GM18867 (cell line): ENCODE results near the gene DMGDH.
"Not testable (repeated sequence)": the region's sequence is repeated elsewhere in the genome, so short reads cannot be mapped to it uniquely, and the experiment has no call there.

ENCODE experiments used
- ATAC-seq: cut with Tn5 transposase; IDR thresholded peaks from one replicate; pipeline ENCODE4 v1.9.1; 2021; ENCODE audit warnings: mild to moderate bottlenecking, moderate library complexity; ENCODE audit not compliant: unreplicated experiment

Gene DMGDH

DNA sequence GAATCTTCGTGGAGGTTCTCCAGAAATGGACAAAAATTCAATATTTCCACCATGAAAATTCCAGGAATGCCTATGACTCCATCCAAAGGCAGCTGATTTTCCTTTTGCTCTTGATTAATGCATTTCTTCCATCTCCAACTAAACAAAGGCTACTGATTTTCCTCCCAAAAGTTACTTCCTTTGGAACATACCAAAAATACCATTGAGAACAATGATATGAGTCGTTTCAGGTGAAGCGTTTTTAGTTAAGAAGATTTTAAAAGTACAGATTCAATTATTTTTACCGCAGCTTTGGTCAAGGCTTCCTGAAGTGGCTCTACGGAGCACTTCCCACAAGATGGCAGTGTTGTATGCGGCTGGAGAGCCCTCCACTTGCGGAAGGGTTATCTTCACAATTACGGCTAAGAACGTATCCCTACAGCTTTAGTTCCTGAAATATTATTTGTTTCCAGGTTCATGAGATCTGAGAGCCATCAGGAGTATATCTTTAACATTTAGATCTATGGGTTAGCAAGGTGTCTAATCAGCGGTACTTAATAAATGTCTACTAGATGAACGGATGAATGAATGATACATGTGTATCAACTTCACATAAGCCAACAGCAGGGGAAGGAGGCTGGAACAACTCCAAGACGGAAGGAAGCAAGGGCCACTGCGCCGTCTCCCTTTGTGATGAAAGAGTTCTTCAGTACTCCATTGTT, 48.5 kb downstream of the DMGDH start:
- peak; percentile 53 for ATAC-seq

DNA sequence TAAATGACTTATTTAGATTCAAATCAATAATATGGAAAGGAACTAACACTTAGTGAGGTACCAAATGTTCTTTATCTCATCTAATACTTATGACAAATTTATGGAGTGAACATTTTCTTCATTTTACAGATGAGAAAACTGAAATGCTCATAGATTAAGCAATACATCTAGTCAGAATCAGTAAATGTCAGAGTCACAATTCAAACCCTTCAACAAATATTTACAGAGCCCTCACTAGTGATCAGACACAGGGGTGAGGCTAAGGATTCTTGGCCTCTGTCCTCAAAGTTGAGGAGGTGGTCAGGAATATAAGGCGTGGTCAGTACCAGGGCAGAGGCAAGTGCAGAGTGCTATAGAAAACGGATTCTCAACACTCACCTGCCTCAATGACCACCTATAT, 54.8 kb downstream of the DMGDH start:
- ATAC-seq = no peak

DNA sequence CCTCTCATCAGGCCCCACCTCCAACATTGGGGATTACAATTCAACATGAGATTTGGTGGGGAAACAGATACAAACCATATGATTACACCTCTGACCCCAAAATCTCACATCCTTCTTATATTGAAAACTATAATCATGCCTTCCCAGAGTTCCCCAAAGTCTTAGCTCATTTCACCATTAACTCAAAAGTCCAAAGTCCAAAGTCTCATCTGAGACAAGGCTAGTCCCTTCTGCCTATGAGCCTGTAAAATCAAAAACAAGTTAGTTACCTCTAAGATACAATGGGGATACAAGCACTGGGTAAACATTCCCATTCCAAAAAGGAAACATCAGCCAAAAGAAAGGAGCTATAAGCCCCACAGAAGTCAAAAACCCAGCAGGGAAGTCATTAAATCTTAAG, 57.6 kb downstream of the DMGDH start:
- no peak for ATAC-seq

DNA sequence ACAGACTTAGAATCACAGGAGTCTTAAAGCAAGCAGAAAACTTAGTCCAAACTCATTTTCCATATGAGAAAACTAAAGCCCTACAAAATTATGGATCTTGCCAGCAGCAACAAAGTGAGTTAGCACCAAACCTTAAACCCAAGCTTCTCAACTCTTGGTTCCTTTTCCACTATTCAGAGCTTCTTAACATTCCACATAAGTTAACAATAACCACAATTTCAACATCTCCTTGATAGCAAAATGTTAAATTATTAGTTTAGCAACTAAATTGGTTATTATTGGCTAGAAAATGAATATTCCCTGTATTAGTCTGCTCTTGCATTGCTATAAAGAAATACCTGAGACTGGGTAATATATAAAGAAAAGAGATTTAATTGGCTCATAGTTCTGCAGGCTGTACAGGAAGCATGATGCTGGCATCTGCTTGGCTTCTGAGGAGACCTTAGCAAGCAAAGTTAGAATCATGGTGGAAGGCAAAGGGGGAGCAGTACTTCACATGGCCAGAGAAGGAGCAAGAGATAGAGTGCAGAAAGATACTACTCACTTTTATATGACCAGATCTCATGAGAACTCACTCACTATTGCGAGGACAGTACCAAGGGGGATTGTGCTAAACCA, 58.1 kb downstream of the DMGDH start:
- no peak for ATAC-seq

DNA sequence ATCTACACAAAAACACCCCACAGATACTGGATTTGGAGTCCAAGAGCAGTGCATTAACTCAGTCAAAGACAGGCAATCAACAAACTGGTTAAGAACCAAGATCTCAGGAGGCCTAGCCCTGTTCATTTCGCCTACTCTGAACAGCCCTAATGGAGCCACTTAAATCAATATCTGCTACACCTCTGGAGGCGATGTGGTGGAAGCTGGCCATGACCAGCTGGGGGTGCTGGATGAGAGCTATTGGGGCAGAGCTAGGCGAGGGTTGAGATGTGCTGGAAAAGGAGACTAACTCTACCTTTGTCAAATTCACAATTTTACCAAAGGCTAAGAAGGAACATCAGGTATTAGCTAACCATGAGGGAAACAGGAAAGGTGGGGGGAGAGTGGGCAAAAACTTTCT, 61.1 kb downstream of the DMGDH start:
- ATAC-seq = no peak

DNA sequence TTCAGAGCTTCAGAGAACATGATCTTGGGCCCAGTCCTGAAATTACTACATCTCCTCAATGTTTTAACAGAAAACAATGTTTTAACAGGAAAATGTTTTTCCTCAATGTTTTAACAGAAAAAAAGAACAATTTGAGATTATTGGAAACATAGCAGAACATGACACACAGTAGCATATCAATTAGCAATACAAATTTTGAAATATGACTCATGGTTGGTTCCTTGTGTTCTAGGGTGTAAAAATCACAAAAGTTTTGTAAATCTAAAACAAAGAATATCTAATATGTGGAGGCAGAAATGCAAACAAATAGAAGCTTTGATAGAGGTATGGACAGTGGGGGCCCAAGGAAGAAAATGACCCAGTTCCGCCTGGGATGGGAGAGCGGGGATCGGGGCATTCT, 61.6 kb downstream of the DMGDH start:
- no peak for ATAC-seq

DNA sequence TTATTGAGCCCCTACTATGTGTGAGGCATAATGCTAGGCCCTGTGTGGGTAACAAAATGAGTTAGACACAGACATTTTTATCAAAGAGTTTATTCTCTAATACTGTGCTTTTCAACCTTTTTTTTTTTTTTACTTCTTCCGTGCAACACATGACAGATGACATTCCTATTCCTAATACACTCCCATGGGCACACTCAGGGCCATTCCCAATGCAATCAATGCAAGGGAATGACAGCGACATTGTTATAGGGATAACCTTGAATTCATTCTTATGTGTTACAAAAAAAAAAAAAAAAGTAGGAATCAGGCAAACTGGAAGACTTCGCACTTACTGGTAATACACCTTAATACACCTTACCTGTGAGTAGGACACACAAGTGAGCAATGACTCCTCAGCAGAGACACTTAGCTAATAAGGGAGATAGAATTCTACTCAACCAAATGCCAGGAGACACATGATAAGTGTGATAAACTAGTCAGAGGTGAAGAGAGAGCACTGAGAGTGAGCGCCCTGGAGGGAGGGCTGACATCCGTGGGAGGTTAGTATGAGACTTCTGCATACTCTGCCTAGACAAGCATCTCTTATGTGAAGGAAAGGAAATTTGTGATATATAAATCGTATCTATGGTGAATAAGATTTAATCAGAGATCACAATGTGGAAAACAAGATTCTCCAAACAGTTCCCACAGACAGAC, 63.4 kb downstream of the DMGDH start:
- ATAC-seq = no peak

DNA sequence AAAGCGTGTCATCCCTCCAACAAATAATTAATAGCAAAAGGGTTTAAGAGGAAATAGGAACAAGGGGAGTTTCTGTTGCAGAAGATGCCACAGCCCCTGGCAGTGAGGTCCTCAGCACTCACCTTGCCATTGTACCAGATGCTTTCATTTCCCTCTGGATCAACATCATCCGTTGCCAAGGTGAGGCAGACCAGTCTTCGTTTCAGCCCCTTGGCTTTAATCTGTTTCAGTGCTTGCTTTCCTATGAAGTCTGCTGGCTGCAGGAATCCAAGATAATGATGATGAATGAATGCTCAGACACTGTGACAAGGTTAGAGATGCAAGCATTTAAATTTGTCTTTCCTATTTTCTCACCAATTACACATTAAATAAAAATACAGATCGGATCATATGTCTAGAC, 64.3 kb downstream of the DMGDH start:
- ATAC-seq = no peak

DNA sequence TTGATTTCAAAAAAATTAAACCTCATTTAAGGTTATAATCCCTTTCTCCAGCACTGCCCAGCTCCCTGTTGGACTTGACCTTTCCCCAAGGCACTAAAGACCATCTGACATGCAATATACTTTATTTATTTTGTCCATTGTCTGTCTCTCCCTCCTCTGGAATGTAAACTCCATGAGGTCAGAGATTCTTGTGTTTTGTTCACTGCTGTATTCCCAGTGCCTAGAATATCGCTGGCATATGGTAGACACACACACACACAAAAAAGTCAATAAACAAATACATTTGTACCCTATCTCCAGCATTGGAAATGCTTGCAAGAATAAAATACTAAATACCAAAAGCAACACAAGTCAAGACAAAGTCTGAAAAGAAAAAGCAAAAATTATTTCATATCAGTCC, 67.1 kb downstream of the DMGDH start:
- ATAC-seq = no peak

DNA sequence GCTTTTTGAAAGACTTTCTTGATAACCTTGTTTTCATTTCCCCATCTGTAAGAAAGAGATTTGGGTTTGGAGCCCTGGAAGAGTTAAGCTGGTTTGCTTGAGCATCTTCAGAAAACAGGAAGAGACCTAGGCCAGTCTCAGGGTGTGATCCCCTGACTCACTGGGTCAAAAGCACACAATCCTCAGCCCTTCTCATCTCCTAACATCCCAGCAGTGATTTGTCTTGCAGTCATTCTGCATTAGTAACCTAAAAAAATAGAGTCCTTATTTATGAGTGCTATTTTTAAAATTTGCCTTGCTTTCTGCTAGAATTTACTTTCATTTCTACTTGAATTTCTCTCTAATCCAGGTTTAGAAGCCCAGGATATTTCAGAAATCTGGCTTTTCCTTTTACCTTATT, 68.0 kb downstream of the DMGDH start:
- no peak for ATAC-seq

DNA sequence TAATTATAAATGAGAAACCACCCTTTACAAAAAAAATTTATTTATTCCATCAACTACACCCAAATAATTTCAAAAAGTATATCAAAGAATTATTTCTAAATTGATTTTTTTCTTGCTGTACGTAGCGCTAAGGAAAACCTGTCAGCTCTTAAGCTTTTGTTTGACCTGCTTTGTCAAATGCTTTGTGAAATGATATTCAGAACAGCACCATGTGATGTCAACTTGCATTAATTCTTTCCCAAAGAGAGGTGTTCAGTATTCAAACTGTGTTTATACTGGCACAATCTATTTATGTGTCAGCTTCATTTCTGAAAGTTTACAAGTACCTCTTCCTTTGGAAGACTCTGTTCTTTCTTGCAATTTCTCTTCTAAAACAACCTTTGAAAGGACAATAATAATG, 72.4 kb downstream of the DMGDH start:
- ATAC-seq = no peak

DNA sequence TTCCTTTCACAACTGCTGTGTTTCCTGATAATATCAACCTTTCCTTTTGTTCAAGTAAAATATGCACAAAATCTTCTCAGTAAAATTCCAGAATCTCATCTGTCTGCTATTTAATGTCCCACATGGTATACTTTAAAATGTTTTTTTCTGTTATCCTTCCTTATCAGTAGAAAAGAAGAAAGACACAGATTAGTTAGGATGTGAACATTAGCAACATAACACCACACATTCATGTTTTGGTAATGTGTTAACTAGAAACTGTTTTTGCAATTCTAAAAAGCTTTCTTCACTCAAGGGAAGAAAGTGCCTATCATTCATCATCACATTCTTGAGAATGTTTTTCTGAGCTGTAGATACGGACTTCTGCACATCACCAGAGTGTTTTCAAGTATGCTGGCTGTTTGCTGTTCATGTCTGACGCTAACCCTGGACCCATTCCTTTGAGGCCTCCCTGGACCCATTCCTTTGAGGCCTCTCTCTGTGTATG, 73.9 kb downstream of the DMGDH start:
- ATAC-seq = no peak

DNA sequence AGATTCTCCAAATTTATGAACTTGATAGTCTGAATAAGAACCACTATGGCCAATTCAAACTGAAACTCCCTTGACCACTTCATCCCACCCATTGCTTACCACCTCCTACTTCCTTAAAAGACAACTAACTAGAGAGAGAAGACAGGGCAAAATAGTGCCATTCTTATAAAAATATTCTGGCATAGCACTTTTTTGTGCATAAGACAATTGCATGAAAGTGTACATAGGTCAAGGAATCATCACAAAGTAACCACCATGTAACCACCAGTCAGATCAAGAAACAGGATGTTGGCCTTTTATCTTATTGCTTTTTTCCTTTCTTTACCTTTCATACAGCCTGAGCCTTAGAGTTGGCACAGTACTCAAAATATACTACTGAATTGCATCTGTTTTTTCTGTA, 76.3 kb downstream of the DMGDH start:
- ATAC-seq = no peak

DNA sequence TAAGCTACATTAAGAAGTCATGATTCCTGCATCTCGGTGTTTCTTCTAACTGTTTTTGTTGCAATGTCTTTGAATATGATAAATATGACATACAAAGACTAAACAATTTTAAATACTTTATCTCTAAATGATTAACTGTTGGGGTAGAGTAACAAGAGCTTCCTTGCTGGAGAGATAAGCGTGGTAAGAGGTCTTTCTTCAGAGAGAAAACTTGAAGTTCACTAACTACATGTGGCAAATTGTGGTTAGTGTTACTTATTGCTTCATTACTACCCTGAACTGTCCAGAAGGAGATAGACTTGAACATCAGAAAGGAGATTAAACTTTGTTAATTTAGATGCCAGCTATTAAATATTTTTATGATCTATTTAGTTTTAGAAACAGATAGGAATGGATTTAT, 77.3 kb downstream of the DMGDH start:
- ATAC-seq = no peak

DNA sequence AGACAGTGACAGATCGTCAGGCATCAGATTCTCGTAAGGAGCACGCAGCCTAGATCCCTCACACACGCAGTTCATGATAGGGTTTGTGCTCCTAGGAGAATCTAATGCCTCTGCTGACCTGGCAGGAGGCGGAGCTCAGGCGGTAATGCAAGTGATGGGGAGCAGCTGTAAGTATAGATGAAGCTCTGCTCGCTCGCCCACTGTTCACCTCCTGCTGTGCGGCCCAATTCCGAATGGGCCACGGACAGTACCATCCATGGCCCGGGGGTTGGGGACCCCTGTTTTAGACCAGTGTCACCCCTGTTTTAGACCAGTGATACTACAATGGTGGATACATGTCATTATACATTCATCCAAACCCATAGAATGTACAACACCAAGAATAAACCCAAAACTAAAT, 80.4 kb downstream of the DMGDH start:
- no peak for ATAC-seq

DNA sequence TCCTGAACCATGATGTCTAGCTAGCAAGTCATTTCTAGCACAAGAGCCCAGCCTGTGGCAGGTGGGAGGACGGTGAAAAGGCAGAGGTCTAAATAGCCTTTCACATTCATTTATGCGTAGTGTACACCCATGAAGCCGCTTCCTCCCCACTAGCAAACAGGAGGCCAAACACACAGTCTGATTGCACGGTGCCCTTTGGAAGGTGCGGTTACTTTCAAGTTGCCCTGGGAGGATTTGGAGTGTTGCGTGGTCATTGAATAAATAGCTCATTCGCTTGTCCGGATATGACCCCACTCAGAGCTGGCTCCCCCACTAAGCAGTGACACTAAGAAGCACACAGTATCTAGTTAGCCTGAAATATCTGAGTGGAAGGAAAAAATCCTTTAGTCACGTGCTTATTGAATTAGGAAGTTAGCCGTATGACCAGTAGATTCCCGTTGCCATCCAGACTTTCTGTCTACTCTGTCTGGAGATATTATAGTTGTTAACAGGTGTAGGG, 83.7 kb downstream of the DMGDH start:
- ATAC-seq = peak; percentile 42

DNA sequence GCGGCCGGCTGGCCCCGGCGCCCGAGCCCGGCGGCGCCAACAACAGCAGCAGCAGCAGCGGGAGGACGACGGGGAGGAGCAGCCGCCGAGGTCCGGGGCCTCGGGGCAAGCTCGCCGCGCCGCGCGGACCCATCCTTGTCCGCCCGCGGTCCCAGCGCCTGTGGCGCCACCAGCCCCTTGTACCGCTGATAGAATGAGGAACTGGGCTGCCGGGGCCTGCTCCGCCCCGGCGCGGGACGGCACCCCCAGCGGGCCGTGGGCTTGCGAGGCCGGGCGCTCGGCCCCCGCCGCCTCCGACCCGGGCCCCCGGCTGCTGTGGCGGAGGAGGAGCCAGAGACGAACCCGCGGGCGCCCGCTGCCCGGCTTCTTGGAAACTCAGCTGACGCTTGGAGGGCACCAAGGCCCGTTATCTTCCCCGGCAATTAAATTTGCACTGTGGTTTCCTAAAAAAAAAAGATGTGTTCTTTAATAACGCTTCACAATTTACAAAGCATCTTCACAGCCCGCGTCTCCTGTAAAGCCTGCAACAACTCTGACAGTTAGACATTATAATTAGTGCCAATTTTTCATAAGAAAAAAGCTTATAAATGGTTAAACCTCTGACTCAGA, 84.3 kb downstream of the DMGDH start, which contains the start of gene ARSB:
ARSB (minus strand) TSS at position 195 of the 609 bp plus-strand sequence; CDS start at position 133, 62 bp downstream.
- peak; percentile 49 for ATAC-seq

DNA sequence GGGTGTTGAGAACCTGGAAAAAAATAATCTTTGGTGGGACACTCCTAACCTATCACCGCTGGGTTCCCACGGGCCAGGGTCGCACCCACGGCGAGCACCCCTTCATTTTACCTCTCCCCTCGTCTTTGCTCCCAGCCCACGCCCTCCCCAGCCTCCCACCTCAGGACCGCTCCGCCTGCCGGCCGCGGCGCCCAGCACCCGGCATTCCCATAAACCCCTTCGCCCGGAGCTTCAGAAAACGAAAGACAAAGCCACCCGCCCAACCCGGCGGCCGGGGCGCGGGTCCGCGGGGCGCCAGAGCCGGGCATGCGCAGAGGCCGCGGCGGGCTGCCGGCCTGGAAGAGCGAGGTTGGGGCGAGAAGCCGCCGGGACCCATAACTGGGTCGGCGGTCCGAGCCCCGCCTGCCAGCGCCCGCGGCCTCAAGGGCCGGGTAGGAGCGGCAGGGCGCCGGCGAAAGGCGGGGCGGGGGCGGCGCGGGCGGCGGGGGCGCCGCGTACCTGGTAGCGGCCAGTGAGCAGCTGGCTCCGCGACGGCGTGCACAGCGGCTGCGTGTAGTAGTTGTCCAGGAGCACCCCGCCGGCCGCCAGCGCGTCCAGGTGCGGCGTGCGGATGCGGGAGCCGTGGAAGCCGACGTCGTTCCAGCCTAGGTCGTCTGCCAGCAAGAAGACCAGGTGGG, 84.9 kb downstream of the DMGDH start:
- peak; percentile 60 for ATAC-seq

DNA sequence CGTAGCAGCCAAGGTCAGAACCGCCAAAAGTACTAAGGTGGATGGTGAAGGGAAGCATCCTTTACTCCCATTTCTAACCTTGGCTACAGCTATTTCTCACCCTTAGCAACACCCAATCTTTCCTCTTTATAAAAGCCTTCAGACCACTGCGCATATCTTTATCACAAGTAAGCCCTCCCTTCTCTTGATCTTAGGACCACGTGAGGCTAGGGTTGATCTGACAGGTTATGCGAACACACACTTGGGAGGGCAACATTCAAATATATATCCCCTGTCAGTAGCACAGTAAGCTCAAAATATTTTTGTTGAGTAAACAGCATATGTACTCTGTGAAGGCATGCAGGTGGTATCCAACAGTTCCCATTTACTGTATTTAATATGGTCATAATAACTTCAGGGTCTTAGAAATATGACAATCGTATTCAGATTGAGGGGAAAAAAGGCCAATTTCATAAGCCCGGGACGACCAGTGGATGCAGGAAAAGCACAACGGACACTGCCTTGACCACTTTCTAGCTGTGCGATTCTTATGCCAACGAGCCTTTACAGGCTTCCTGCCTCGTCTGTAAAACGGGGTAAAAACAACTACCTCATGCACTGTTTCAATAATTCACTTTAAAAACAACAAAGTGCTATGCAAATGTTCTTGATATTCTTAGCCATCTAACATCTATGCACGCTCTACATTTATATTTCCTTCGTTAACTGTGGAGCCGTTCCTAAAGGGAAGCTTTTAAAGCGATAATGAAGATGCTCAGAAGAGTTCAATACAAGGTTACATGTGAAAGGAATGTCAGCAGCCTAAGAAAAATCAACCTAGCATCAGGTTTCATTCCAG, 85.7 kb downstream of the DMGDH start:
- no peak for ATAC-seq

DNA sequence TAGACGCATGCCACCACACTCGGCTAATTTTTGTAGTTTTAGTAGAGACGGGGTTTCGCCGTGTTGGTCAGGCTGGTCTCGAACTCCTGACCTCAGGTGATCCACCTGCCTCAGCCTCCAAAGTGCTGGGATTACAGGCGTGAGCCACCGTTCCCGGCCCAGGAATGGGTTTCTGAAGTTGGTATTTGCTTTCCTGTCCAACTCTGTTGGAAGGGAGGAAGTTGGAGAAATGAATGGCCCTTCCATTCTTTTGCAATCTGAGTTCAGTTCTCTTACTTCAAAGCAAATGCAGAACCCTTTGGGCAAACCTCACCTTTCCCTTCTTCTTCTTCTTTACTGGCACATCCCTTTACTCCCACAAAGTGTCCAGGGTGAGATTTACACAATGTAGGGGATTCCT, 86.3 kb downstream of the DMGDH start:
- not testable (repeated sequence) for ATAC-seq
